Muscle of leg (tissue), 11 donors: ENCODE data around the gene BANP. TPM values are rescaled to one million over a fixed set of nuclear protein-coding genes. Genes with fewer than 3 reads are reported as not detected.
"Not testable (repeated sequence)": the region's sequence is repeated elsewhere in the genome, so short reads cannot be mapped to it uniquely, and the experiment has no call there.

Experiments used
- DNase-seq: peaks from one replicate; pipeline ENCODE4 v3.0.0; 2013
- H3K27ac ChIP-seq: one replicate; pipeline ENCODE4 v1.5.1; 2013; ENCODE audit warnings: mild to moderate bottlenecking, low read length, control low read depth
- H3K27me3 ChIP-seq: one replicate; pipeline ENCODE4 v1.6.1; 2013; ENCODE audit warnings: low read length; ENCODE audit not compliant: control insufficient read depth, insufficient read depth
- H3K36me3 ChIP-seq: one replicate; pipeline ENCODE4 v1.6.1; 2013; ENCODE audit warnings: low read length; ENCODE audit not compliant: control insufficient read depth, insufficient read depth
- H3K4me1 ChIP-seq: one replicate; pipeline ENCODE4 v1.6.1; 2013; ENCODE audit warnings: low read length; ENCODE audit not compliant: control insufficient read depth, insufficient read depth
- H3K4me3 ChIP-seq: one replicate; pipeline ENCODE4 v1.5.1; 2013; ENCODE audit warnings: low read length, control low read depth
- H3K9me3 ChIP-seq: replicated peaks from 2 replicates; pipeline ENCODE4 v1.6.1; 2013; ENCODE audit warnings: low read depth, low read length; ENCODE audit not compliant: control insufficient read depth
- WGBS: methylation state at CpG from one replicate; pipeline ENCODE4 v1.1.5; 2013; ENCODE audit warnings: missing lambda C conversion rate; ENCODE audit not compliant: insufficient coverage; 5-methylcytosine and 5-hydroxymethylcytosine counted together
- polyA plus RNA-seq, 8 donors: library from polyadenylated mRNA; unstranded; fragments of 120-200 nt; gene quantifications; one replicate each; pipeline versions ENCODE4 v1.2.1 to v1.2.3, GENCODE V29; 2013; ENCODE audit warnings: inconsistent platforms in 1 of 8, low replicate concordance in 1 of 8; ENCODE audit not compliant: insufficient read length in 8 of 8, insufficient read depth in 1 of 8
- total RNA-seq: library from RNA; stranded (reverse); fragments of 120-200 nt; gene quantifications from one replicate; pipeline ENCODE4 v1.2.4, GENCODE V29; 2013

BANP gene
- total and polyA plus RNA-seq, 9 donors, result 11.2 to 18.9 (median 15.1) TPM

- no peaks in the 10 kb centered on the region for H3K9me3 ChIP-seq
- 93% methylated on average over 22 of the region's 23 CpGs for WGBS
- H3K36me3 ChIP-seq, result peaks cover 44% of the 10 kb centered on the region
- no peak for DNase-seq
- H3K4me3 ChIP-seq, result no peak overlapping the region
- H3K27me3 ChIP-seq, result no peaks in the 10 kb centered on the region
- peaks cover 19% of the 10 kb centered on the region for H3K4me1 ChIP-seq
- no peak overlapping the region for H3K27ac ChIP-seq
These were observed 119.9 kb downstream of the BANP start for GRCh38 chr16:88070989-88071625.

GRCh38 chr16:88071908-88072307 lies 120.7 kb downstream of the BANP start:
- no peak for DNase-seq
- H3K27me3 ChIP-seq, result no peaks in the 10 kb centered on the region
- 94% methylated on average over 33 of the region's 33 CpGs for WGBS
- H3K4me3 ChIP-seq, result no peak overlapping the region
- peaks cover 50% of the 10 kb centered on the region for H3K36me3 ChIP-seq
- H3K4me1 ChIP-seq, result peaks cover 17% of the 10 kb centered on the region
- no peak overlapping the region for H3K27ac ChIP-seq
- no peaks in the 10 kb centered on the region for H3K9me3 ChIP-seq

DNA sequence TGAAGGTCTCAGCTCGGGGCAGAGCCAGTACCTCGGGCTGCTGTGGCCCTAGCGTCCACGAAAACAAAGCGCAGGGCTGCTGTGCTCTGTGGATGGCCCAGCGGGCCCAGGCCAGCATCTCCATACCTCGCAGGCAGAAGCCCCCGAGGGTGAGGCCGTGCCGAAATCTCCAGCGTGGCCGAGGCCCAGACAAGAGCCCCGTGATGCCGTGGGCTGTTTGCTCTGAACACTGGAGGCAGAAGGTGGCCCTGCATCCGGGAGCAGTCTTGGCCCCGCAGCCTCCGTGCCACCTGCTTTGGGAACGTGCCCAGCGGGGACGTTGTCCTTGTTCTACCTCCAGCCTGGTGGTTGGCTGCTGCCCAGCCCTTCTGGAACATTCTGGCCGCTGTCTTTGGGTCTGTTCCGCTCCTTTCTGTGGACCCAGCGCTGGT lies 121.4 kb downstream of the BANP start:
- DNase-seq, result no peak
- no peak overlapping the region for H3K27ac ChIP-seq
- WGBS, result 86% methylated on average over 23 of the region's 23 CpGs
- no peaks in the 10 kb centered on the region for H3K27me3 ChIP-seq
- no peaks in the 10 kb centered on the region for H3K9me3 ChIP-seq
- H3K4me1 ChIP-seq, result peaks cover 23% of the 10 kb centered on the region
- H3K4me3 ChIP-seq, result no peak overlapping the region
- peaks cover 50% of the 10 kb centered on the region for H3K36me3 ChIP-seq

DNA sequence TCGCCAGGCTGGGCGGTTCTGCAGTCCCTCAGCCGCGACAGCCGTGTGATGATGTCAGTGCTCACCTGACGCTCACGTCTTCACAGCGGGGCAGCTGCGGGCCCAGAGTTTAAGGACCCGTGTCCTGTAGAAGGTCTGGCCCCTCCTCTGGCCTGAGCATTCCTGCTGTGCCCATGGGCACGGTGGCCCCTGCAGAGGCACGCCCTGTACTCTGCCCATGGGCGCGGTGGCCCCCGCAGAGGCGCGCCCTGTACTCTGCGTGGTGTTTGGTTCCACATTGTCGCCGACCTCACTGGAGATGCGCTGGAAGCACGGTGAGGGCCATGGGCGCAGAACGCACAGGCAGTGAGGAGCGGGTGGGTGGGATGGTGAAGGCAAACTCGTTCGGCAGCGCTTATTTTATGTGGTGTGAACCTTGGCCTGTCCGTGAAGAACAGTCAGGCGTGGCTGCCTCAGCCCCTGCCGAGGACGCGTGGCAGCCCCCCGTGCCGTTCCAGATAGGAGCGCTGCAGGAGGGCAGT lies 122.0 kb downstream of the BANP start:
- Histone ChIP-seq H3K27me3 (no peaks in the 10 kb centered on the region), H3K36me3 (peaks cover 53% of the 10 kb centered on the region), H3K27ac (no peak overlapping the region), H3K4me1 (peaks cover 25% of the 10 kb centered on the region), H3K9me3 (no peaks in the 10 kb centered on the region), H3K4me3 (no peak overlapping the region)
- no peak for DNase-seq
- WGBS, result 92% methylated on average over 35 of the region's 36 CpGs

DNA sequence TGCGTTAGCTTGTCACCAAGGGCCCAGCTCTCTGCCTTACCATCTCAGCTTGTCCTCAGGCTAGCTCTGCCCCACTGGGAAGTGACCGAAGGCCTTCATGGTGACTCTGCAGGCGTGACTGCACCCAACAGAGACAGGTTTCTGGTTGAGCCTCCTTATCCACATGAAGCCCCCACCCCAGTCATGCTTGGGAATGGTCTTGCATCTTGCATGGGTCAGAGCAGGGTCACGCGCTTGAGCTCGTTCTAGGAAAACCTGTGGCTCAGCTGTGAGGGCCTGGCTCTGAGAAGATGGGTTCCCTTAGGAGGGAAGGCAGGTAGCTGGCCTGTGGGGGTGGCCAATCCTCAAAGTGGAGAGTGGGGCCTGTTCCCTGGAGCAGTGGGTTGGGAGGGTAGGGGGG lies 122.8 kb downstream of the BANP start:
- Histone ChIP-seq H3K9me3 (no peaks in the 10 kb centered on the region), H3K4me3 (no peak overlapping the region), H3K27ac (no peak overlapping the region), H3K4me1 (peaks cover 18% of the 10 kb centered on the region), H3K27me3 (no peaks in the 10 kb centered on the region), H3K36me3 (peaks cover 59% of the 10 kb centered on the region)
- no peak for DNase-seq
- WGBS, result 95% methylated on average over 6 of the region's 6 CpGs

- Histone ChIP-seq H3K36me3 (peaks cover 50% of the 10 kb centered on the region), H3K4me1 (peaks cover 12% of the 10 kb centered on the region), H3K4me3 (no peak overlapping the region), H3K9me3 (no peaks in the 10 kb centered on the region), H3K27ac (no peak overlapping the region), H3K27me3 (no peaks in the 10 kb centered on the region)
- WGBS, result 91% methylated on average over 45 of the region's 57 CpGs
- no peak for DNase-seq
These were observed 125.1 kb downstream of the BANP start for GRCh38 chr16:88076211-88076931.

DNA sequence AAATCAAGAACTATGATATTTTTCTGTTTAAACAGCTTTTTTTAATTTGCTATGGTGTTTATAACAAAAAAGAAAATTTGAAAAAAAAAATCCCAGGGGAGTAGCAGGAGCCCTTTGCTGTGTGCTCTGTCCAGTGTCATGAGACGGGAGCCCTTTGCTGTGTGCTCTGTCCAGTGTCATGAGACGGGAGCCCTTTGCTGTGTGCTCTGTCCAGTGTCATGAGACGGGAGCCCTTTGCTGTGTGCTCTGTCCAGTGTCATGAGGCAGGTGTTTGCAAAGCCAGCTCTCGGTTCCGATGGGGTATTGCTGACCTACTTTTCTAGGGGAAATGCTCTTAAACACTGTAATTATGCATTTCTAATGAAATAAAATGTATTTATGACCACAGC lies 125.7 kb downstream of the BANP start:
- H3K9me3 ChIP-seq, H3K4me3 ChIP-seq, H3K27ac ChIP-seq, H3K27me3 ChIP-seq, DNase-seq: not testable (repeated sequence)
- H3K36me3 ChIP-seq, result peaks cover 45% of the 10 kb centered on the region
- H3K4me1 ChIP-seq, result peaks cover 12% of the 10 kb centered on the region
- WGBS, result 92% methylated on average over 2 of the region's 5 CpGs

DNA sequence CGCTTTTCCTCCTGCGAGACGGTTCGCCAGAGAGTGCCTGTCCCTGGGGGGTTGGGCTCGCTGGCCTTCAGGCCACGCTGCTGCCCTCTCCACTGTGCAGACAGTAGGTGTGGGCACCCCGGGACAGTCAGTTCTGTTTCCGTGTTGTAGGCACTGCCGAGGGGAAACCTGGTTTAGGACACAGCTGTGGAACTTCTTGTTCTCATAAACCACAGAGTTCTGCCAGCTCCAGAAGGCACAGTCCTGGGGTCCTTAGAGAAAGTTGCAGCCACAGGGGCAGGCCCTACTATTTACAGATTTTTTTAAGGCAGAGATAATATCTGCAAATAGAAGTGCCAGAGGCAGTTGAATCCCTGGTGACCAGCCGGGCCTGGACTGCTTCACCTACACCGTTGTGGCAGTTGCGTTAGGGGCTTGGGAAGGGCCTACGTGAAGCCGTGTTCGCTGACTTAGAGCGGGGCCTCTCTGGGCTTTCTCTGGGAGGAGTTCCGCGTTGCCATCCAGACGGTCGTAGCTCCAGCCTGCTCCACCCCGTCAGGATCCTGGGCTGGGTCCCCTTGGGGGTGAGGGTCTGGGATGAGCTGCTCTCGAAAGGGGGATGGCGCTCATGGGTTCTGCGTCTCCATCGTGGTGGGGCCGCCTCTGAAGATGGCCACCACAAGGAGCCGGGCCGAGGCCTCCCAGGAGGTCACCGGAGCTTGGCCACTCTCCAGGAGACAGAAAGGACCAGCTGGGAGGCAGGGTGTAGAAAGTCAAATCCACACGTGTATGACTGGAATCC lies 126.3 kb downstream of the BANP start:
- 75% methylated on average over 29 of the region's 30 CpGs for WGBS
- H3K36me3 ChIP-seq, result peaks cover 42% of the 10 kb centered on the region
- DNase-seq, result no peak
- H3K27ac ChIP-seq, result no peak overlapping the region
- no peaks in the 10 kb centered on the region for H3K27me3 ChIP-seq
- H3K9me3 ChIP-seq, result no peaks in the 10 kb centered on the region
- H3K4me1 ChIP-seq, result peaks cover 12% of the 10 kb centered on the region
- no peak overlapping the region for H3K4me3 ChIP-seq

DNA sequence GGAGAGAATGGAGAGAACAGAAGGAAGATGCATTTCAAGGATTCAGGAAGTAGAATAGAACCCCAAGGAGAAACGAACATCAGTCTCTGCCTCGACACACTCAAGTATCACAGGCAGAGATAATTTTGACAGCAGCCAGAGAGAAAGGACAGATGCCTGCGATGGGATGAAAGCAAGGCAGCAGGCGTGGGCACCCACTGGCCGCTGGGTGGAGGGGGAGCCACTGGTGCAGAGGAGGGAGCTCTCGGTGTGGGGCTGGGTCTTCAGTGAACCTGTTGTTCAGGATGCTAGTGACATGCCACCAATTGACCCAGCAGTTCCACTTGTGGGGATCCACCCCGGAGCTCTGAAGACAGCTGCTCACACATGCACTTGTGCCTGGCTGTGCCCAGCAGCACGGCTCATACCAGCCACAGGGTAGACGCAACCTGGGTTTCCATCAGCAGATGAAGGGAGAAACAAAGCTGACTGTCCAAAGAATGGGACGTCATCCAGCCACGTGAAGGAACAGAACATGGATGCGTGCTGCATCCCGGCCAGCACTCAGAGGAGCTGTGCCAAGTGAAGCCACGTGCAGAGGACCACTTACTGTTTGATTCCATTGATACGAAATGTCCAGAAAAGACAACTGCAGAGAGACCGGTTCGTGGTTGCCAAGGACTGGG lies 127.0 kb downstream of the BANP start:
- no peak overlapping the region for H3K27ac ChIP-seq
- no peaks in the 10 kb centered on the region for H3K9me3 ChIP-seq
- H3K4me1 ChIP-seq, result peaks cover 12% of the 10 kb centered on the region
- 81% methylated on average over 12 of the region's 17 CpGs for WGBS
- peak; percentile 62 for DNase-seq
- H3K36me3 ChIP-seq, result peaks cover 38% of the 10 kb centered on the region
- H3K4me3 ChIP-seq, result no peak overlapping the region
- H3K27me3 ChIP-seq, result no peaks in the 10 kb centered on the region
